HL-60 (cell line): ENCODE data around the gene VAT1.

Experiments used
- CTCF ChIP-seq: IDR thresholded peaks from one replicate; pipeline ENCODE4 v1.5.1; 2011; ENCODE audit warnings: low read length, control low read depth, inconsistent platforms; ENCODE audit not compliant: insufficient read depth
- REST ChIP-seq: IDR thresholded peaks from 2 replicates; pipeline ENCODE4 v1.6.1; 2012; ENCODE audit warnings: low read depth; ENCODE audit not compliant: insufficient replicate concordance

GRCh38 chr17:42997390-42997983 lies 24.7 kb downstream of the VAT1 start:
- TF ChIP-seq CTCF = no peak
- no peak for TF ChIP-seq REST
